ENCODE measurements around the gene ABCD4.

GRCh38 chr14:74346341-74346740 lies 43.6 kb upstream of the ABCD4 start:
- TF ChIP-seq CTCF (IDR thresholded peaks at IDR 0.05) (no peak), ZFX (IDR thresholded peaks at IDR 0.05; ENCODE audit: borderline replicate concordance) (no peak)
